HAP-1 (cell line): ENCODE results near the gene UROS.

ENCODE experiments used
- DNase-seq, 2 experiments: peaks; one replicate each; pipeline ENCODE4 v3.0.0-alpha.2; 2016 to 2020; ENCODE audit warnings: low spot score in 2 of 2
- H3K27me3 ChIP-seq: fragments of 250-450 bp; sonication (Bioruptor Pico); 2 replicates; pipeline ENCODE4 v1.5.1; 2020; ENCODE audit warnings: low read depth, mild to moderate bottlenecking, moderate library complexity
- H3K36me3 ChIP-seq: fragments of 250-450 bp; sonication (Bioruptor Pico); replicated peaks from 2 replicates; pipeline ENCODE4 v1.5.1; 2020; ENCODE audit warnings: mild to moderate bottlenecking
- H3K4me1 ChIP-seq: fragments of 250-450 bp; sonication (Bioruptor Pico); 2 replicates; pipeline ENCODE4 v1.5.1; 2020; ENCODE audit warnings: mild to moderate bottlenecking
- H3K4me3 ChIP-seq: fragments of 250-450 bp; sonication (Bioruptor Pico); 2 replicates; pipeline ENCODE4 v1.5.1; 2020; ENCODE audit warnings: mild to moderate bottlenecking, moderate library complexity
- H3K9me3 ChIP-seq: fragments of 250-450 bp; sonication (Bioruptor Pico); 2 replicates; pipeline ENCODE4 v1.5.1; 2020; ENCODE audit warnings: mild to moderate bottlenecking, moderate library complexity
- in situ Hi-C: fragments of 300-500 bp; cut with MboI; formaldehyde crosslinking; loops from 3 replicates; pipeline ENCODE4 v1.14.3; 2020; ENCODE audit warnings: low sequenced_read_pairs, inconsistent platforms, mixed read lengths

UROS gene

DNA sequence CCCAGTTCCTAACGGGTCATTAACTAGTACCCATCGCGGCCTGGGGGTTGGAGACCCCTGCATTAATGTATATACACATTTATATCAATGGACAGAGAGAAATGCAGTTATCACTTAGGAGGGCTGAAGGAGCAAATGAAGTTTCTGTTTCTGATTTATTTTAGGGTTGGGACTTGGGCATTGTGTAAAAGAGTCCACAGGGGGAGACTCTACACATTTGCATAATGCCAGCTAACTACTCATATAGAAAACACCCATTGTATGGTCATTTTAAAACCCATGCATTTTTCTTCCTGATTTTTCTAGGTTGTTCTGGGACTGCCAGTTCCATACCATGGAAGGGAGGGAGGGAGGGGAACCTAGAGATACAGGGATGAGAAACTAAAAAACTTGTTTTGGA, 23.8 kb upstream of the UROS start:
- Histone ChIP-seq H3K4me3 (no peak overlapping the region), H3K9me3 (no peaks in the 10 kb centered on the region), H3K36me3 (peaks cover 13% of the 10 kb centered on the region), H3K27me3 (no peaks in the 10 kb centered on the region), H3K4me1 (no peaks in the 10 kb centered on the region)
- no peak for DNase-seq
- in situ Hi-C loops = no loop called here

DNA sequence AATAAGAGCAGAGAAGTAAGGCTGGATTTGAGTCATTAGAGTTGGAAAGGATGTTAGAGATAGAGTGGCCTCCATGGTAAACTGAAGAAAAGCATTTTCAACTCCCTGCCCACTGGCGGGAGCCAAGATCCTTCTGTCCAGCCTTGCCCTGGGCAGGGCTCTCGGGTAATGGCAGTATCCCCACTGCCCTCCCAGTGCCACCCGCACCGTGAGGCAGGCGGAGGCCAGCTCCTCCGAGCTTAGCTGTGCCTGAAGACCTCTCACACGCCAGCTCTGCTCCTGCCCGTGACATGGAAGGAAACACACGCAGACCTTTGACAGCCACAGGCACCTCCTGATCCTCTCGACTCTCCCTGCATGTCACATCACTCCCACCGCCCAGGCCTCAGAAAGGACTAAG, 22.6 kb upstream of the UROS start:
- no peaks in the 10 kb centered on the region for H3K9me3 ChIP-seq

DNA sequence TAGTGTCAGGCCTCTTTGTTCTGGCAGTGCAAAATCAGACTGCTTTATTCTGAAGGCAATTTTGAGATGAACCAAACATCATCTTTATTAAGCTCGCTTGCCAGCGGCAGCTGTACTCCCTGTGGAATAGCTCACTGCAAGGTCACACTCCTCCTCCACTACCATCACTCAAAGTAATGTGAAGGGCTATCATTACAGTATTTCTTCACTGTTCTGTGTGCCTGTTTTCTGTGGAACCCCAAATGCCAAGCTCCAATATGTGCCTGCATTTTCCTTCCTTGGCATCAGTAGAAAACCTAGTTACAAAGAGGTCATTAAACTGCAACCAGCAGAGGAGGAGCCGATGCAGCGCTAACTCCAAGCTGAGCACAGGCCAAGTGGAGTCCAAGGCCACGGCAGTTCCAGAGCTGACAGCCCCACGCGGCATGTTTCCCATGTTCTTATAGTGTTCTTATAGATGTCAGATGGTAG, 21.7 kb upstream of the UROS start:
- Histone ChIP-seq H3K27me3 (no peaks in the 10 kb centered on the region), H3K4me1 (no peaks in the 10 kb centered on the region), H3K4me3 (no peak overlapping the region), H3K36me3 (peaks cover 31% of the 10 kb centered on the region), H3K9me3 (no peaks in the 10 kb centered on the region)
- in situ Hi-C loops = no loop called here
- no peak for DNase-seq

More for the DNA sequence above, 22.6 kb upstream of the UROS start:
- no peak overlapping the region for H3K4me3 ChIP-seq
- in situ Hi-C loops = no loop called here
- no peak for DNase-seq
- no peaks in the 10 kb centered on the region for H3K4me1 ChIP-seq
- peaks cover 23% of the 10 kb centered on the region for H3K36me3 ChIP-seq
- H3K27me3 ChIP-seq = no peaks in the 10 kb centered on the region

DNA sequence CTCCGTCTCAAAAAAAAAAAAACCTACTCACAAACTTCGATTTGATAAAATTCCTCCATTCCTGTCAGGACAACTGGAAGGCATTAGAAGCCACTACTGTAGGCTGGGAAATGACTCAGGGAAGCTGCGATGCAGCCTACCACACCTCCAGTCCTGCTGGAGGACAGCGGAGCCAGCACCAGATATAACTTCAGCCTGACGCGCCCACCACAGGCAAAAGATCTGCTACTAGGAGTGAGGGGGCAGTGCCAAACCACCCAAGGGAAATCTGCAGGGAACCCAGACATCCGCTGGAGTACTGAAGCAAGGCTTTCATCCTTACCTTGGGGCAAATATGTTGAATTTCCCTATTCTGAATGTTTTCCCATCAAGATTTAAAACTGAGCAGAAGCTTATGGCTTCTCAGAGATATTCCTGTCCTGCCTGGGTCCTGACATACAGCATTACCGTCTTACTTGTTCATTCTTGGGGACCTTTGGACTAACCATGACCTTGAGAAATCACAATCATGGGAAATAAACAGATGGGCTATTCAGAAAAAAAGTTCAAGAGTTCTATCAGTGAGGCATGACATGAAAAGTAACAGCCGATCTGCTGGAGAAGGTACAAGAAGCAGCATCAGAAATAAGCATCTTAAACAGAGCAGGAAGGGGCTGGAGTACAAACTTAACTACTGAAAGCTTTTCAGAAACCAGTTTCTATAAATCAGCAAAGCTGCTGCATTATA, 20.7 kb upstream of the UROS start:
- no peak for DNase-seq
- in situ Hi-C loops = no loop called here
- Histone ChIP-seq H3K27me3 (no peaks in the 10 kb centered on the region), H3K36me3 (peaks cover 40% of the 10 kb centered on the region), H3K4me1 (no peaks in the 10 kb centered on the region), H3K4me3 (no peak overlapping the region), H3K9me3 (no peaks in the 10 kb centered on the region)

DNA sequence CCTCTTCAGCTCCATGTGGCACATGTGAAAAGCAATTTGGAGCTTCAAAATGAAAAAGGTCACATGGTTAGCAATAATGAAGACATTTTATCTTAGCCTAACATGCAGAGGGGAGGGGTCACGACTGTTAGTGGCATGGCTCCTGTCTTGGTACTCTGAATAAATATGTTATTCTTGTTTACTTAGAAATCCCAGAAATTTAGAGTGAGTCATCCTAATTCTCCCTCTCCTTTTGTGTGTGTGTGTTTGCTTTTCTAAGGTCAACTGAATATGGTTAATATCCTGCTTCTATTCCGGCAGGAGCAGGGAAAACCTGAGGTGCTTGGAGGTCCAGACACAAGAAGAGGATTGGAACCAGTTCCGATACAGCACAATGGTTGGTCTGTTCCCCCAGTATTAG, 17.9 kb upstream of the UROS start:
- in situ Hi-C loops = no loop called here
- Histone ChIP-seq H3K4me3 (no peak overlapping the region), H3K4me1 (no peaks in the 10 kb centered on the region), H3K36me3 (peaks cover 59% of the 10 kb centered on the region), H3K9me3 (no peaks in the 10 kb centered on the region), H3K27me3 (no peaks in the 10 kb centered on the region)
- DNase-seq = no peak

DNA sequence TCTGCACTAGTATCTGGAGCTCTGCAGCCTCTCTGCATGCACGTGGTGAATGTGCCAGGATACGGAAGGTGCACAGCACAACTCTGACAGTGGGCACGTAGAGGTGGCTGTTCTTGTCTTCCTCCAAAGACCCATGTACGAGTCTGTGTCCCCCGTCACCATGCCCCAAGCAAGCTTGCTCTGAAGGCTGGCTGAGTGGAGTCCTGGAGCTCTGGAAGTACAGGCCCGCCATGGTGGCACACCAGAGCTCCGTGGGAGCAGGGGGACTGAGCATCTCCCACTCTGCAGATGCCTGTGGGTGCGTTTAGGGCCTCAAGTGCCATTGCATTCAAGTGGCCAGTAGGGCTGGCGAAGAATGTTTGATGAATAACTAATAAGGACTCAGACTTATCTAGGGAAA, 17.3 kb upstream of the UROS start:
- no peak for DNase-seq
- Histone ChIP-seq H3K4me1 (no peaks in the 10 kb centered on the region), H3K9me3 (no peaks in the 10 kb centered on the region), H3K36me3 (peaks cover 65% of the 10 kb centered on the region), H3K4me3 (no peak overlapping the region), H3K27me3 (no peaks in the 10 kb centered on the region)
- in situ Hi-C loops = no loop called here

DNA sequence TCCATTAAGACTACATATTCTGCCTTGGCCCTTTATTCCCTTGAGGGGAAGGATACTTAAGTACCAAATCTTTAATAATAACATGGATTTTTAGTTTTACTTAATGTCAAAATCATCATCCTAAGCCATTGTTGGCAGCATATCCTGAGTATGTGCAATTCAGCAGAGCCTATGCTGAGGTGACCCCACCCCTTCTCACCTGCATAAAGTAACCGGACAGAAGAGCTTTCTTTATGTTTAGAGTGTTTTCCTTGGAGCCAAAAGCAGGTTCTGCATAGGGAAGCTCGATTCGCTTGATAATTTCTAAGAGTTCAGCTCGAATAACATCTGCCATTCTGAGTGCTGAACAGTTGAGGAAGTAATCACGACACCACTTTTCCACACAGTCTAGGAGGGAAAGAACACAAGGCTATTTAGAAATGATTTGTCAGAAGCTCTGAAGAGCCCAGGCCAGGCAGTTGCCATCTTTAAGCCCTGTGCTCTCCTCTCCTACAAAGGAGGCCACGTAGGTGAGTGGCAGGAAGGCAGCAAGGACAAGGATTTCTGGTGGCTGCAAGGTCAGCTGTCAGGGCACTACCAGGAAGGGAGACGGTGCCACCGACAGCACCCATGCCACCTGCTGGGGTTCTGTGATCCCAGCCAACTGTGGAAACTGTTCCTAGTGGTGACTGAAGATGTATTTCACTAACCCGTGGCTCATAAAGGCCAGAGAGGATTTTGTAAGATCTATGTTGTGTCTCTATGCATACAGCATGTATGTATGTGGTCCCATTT, 15.9 kb upstream of the UROS start:
- no peaks in the 10 kb centered on the region for H3K27me3 ChIP-seq
- H3K4me3 ChIP-seq = no peak overlapping the region
- in situ Hi-C loops = no loop called here
- H3K36me3 ChIP-seq = peaks cover 71% of the 10 kb centered on the region
- DNase-seq = no peak
- H3K4me1 ChIP-seq = no peaks in the 10 kb centered on the region
- H3K9me3 ChIP-seq = no peaks in the 10 kb centered on the region

DNA sequence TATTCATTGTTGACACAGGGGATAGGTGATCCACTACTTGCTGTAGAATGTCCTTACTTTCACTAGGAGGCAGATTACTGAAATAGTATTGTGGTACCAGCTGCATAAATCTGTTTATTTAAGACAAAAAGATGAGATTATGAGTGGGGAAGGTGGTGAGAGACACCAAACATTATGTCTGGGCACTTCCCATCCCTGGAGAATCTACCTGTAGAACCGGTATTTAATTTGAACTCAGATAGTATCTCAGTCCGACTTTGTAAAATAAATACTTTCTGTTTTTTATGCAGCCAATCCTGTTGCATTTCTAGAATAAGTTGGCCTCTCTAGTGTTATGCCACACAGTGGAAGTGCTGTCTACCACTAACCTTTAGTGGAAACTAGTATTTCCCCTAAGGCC, 13.7 kb upstream of the UROS start:
- Histone ChIP-seq H3K36me3 (peaks cover 77% of the 10 kb centered on the region), H3K4me1 (no peaks in the 10 kb centered on the region), H3K4me3 (no peak overlapping the region), H3K9me3 (no peaks in the 10 kb centered on the region), H3K27me3 (no peaks in the 10 kb centered on the region)
- no peak for DNase-seq
- in situ Hi-C loops = no loop called here

DNA sequence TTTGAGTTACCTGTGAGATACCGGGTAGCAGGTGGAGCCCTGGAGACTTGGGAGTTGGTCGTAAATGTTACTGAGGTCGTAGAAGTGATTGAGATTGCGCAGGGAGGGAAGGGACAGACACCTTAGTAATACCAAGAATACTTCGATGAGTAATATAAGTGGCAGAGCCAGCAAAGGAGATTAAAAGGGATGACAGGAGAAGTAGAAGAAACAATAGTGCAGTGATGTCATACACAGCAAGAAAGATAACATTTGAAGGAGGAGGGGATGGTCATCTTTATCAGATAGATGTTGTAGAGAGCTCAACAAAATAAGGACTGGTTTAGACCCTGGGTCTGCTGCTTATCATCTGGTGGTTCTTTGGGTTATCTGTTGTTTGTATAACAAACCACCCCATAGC, 5.3 kb upstream of the UROS start:
- no peaks in the 10 kb centered on the region for H3K9me3 ChIP-seq
- H3K4me1 ChIP-seq = peaks cover 18% of the 10 kb centered on the region
- no peaks in the 10 kb centered on the region for H3K27me3 ChIP-seq
- no peak for DNase-seq
- in situ Hi-C loops = no loop called here
- peaks cover 69% of the 10 kb centered on the region for H3K36me3 ChIP-seq
- H3K4me3 ChIP-seq = no peak overlapping the region

DNA sequence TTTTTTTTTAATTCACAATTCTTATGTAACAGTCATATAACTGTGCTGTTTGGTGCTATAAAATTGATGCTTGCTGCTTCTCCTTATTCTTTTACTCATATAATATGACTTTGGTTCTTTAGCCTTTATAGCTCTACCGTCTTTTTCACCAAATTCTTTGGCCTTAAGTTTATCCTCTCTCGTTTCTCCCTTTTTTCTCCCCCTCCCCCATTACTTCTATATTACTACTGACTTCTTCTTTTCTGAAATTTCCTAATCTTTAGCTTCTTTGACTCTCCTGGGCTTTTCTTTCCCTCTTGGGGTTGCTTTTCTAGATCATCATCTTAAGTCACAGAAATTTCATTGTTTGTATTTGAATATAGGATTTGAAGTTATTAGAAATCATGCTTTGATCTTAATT, 4.1 kb upstream of the UROS start:
- no peaks in the 10 kb centered on the region for H3K9me3 ChIP-seq

DNA sequence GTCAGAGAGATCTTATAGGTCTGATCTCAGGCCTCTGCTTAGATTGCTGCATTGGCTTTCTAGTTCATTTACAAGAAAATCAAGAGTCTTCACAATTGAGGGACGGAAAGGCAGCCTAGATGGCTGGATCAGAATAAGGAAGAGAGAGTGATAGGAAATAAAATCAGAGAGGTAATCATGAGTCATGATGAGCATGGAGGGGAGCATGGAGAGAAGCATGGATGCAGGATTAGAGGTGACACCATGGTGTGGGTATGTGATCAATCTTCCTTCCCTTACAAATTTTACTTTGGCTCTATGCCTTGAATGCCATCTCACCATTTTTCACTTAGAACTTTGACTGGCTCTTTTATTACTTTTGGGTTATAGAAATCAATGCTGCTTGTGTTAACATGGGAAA, 1.7 kb upstream of the UROS start:
- Histone ChIP-seq H3K4me3 (peak overlapping the region; percentile 76), H3K27me3 (no peaks in the 10 kb centered on the region), H3K9me3 (no peaks in the 10 kb centered on the region), H3K4me1 (peaks cover 18% of the 10 kb centered on the region), H3K36me3 (peaks cover 42% of the 10 kb centered on the region)
- no peak for DNase-seq
- in situ Hi-C loops = no loop called here

More for the DNA sequence above, 4.1 kb upstream of the UROS start:
- H3K4me1 ChIP-seq = peaks cover 18% of the 10 kb centered on the region
- no peak overlapping the region for H3K4me3 ChIP-seq
- in situ Hi-C loops = no loop called here
- DNase-seq = no peak
- H3K36me3 ChIP-seq = peaks cover 64% of the 10 kb centered on the region
- H3K27me3 ChIP-seq = no peaks in the 10 kb centered on the region

DNA sequence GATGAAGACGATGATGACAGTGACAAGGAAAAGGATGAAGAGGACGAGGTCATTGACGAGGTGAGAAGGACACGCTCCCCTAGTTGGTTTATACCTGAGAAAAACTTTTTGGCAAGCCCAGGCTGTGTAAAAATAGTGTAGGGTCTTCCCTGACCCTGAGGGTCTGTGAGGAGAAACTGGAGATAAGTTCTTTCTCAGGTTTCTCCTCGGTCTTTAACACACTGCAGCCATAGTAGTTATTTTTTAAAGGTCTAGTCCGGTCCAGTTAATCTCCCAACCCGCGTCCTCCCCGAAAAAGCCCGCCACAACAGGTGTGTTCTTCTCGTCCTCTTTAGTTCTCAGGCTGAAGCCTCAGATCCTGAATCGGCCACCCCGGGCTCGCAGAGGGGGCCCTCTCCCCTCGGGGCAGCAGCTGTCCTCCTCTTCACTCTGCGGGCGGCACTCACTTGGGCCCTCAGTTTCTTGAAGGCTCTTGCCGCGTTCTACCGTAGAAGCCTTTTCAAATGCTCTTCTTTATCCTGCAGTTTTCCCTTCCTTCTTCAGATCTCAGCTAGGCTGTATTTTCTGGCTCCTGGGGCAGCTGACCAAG, 699 bp upstream of the UROS start:
- in situ Hi-C loops = no loop called here
- H3K4me1 ChIP-seq = peaks cover 18% of the 10 kb centered on the region
- H3K9me3 ChIP-seq = no peaks in the 10 kb centered on the region
- H3K27me3 ChIP-seq = no peaks in the 10 kb centered on the region
- peak; percentile 3 to 23 for DNase-seq
- peak overlapping the region; percentile 76 for H3K4me3 ChIP-seq
- H3K36me3 ChIP-seq = peaks cover 32% of the 10 kb centered on the region

DNA sequence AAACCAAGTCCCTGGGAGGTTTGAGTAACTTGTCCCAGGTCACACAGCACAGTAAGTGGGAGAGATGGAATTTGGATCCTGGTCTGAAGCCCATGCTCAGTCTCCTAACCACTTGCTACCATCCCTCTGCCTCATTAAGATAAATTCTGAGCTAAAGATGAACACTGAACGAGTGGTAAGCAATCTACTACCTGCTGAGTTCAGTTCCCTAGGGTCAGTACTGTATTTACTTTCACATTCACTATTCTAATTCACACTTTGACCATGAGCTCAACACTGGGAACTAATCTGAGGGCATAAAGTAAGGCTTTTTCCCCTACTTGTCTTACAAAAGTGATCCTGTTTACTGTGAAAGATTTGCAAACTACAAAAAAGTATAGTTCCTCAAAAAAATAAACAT, 2.4 kb downstream of the UROS start:
- no peak for DNase-seq
- H3K9me3 ChIP-seq = no peaks in the 10 kb centered on the region
- in situ Hi-C loops = no loop called here
- H3K4me1 ChIP-seq = peaks cover 11% of the 10 kb centered on the region
- H3K36me3 ChIP-seq = peaks cover 6% of the 10 kb centered on the region
- no peak overlapping the region for H3K4me3 ChIP-seq
- H3K27me3 ChIP-seq = no peaks in the 10 kb centered on the region

DNA sequence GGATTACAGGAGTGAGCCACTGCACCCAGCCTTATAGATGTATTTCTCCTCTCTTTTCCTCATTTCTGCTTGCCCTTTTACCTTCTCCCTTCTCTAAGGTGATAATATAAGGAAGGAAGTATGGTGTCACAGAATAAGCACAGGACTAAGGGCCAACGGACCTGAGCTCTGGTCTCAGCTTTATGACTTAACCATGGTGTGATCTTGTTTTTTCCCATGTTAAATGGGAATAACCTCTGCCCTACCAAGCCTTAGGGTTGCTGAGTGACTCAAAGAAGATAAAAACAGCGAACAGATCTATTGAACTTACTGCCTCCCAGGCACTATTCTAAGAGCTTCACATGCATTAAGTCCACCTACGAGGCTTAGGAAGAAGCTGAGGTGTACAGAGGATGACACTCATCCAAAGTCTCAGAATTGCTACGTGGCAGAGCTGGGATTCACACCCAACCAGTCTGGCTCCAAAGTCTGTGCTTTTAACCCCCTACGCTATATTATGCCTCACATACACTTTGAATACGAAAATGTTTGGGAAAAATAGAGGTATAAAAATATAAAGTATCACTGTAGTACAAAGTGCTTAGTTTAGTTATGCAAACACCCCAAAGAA, 5.6 kb downstream of the UROS start:
- H3K36me3 ChIP-seq = peaks cover 5% of the 10 kb centered on the region
- in situ Hi-C loops = no loop called here
- no peaks in the 10 kb centered on the region for H3K9me3 ChIP-seq
- no peak for DNase-seq
- H3K4me1 ChIP-seq = no peaks in the 10 kb centered on the region
- no peak overlapping the region for H3K4me3 ChIP-seq
- no peaks in the 10 kb centered on the region for H3K27me3 ChIP-seq
